ENCODE data around the gene KIF16B.
"Not testable (repeated sequence)": the region's sequence is repeated elsewhere in the genome, so short reads cannot be mapped to it uniquely, and the experiment has no call there.

KIF16B gene

GRCh38 chr20:16611817-16612216, 38.6 kb upstream of the KIF16B start:
- WGBS (ENCODE audit: insufficient coverage, insufficient read length) = no CpG with 5 or more reads among the region's 6 CpGs
- Histone ChIP-seq H3K27ac (ENCODE audit: low read length) (no peak overlapping the region), H3K36me3 (ENCODE audit: control insufficient read depth, insufficient read depth, low read length) (no peaks in the 10 kb centered on the region), H3K27me3 (ENCODE audit: control insufficient read depth, insufficient read depth, low read length) (no peaks in the 10 kb centered on the region), H3K4me1 (ENCODE audit: control insufficient read depth, insufficient read depth, low read length) (no peaks in the 10 kb centered on the region), H3K4me3 (ENCODE audit: low read length) (no peak overlapping the region), H3K9me3 (ENCODE audit: control insufficient read depth, insufficient read depth, low read length) (no peaks in the 10 kb centered on the region)
- DNase-seq (ENCODE audit: low read depth, low spot score) = no peak

- no CpG with 5 or more reads among the region's 9 CpGs for WGBS (ENCODE audit: insufficient coverage, insufficient read length)
- no peak for DNase-seq (ENCODE audit: low read depth, low spot score)
- Histone ChIP-seq H3K9me3 (ENCODE audit: control insufficient read depth, insufficient read depth, low read length) (no peaks in the 10 kb centered on the region), H3K36me3 (ENCODE audit: control insufficient read depth, insufficient read depth, low read length) (no peaks in the 10 kb centered on the region), H3K4me1 (ENCODE audit: control insufficient read depth, insufficient read depth, low read length) (no peaks in the 10 kb centered on the region), H3K27me3 (ENCODE audit: control insufficient read depth, insufficient read depth, low read length) (no peaks in the 10 kb centered on the region), H3K27ac (ENCODE audit: low read length) (no peak overlapping the region), H3K4me3 (ENCODE audit: low read length) (no peak overlapping the region)
These were observed 35.8 kb upstream of the KIF16B start for GRCh38 chr20:16609066-16609465.

GRCh38 chr20:16608277-16608650, 35.0 kb upstream of the KIF16B start:
- Histone ChIP-seq H3K4me1 (ENCODE audit: control insufficient read depth, insufficient read depth, low read length) (no peaks in the 10 kb centered on the region), H3K4me3 (ENCODE audit: low read length) (no peak overlapping the region), H3K27me3 (ENCODE audit: control insufficient read depth, insufficient read depth, low read length) (no peaks in the 10 kb centered on the region), H3K9me3 (ENCODE audit: control insufficient read depth, insufficient read depth, low read length) (no peaks in the 10 kb centered on the region), H3K27ac (ENCODE audit: low read length) (no peak overlapping the region), H3K36me3 (ENCODE audit: control insufficient read depth, insufficient read depth, low read length) (no peaks in the 10 kb centered on the region)
- DNase-seq (ENCODE audit: low read depth, low spot score) = no peak
- no CpG with 5 or more reads among the region's 2 CpGs for WGBS (ENCODE audit: insufficient coverage, insufficient read length)

GRCh38 chr20:16607364-16608276, 34.4 kb upstream of the KIF16B start:
- DNase-seq (ENCODE audit: low read depth, low spot score) = no peak
- Histone ChIP-seq H3K36me3 (ENCODE audit: control insufficient read depth, insufficient read depth, low read length) (no peaks in the 10 kb centered on the region), H3K4me3 (ENCODE audit: low read length) (no peak overlapping the region), H3K9me3 (ENCODE audit: control insufficient read depth, insufficient read depth, low read length) (no peaks in the 10 kb centered on the region), H3K4me1 (ENCODE audit: control insufficient read depth, insufficient read depth, low read length) (no peaks in the 10 kb centered on the region), H3K27me3 (ENCODE audit: control insufficient read depth, insufficient read depth, low read length) (no peaks in the 10 kb centered on the region), H3K27ac (ENCODE audit: low read length) (no peak overlapping the region)
- WGBS (ENCODE audit: insufficient coverage, insufficient read length) = no CpG with 5 or more reads among the region's 12 CpGs

GRCh38 chr20:16606468-16607070, 33.3 kb upstream of the KIF16B start:
- H3K27ac ChIP-seq (ENCODE audit: low read length) = no peak overlapping the region
- no peaks in the 10 kb centered on the region for H3K27me3 ChIP-seq (ENCODE audit: control insufficient read depth, insufficient read depth, low read length)
- no peaks in the 10 kb centered on the region for H3K9me3 ChIP-seq (ENCODE audit: control insufficient read depth, insufficient read depth, low read length)
- no peaks in the 10 kb centered on the region for H3K36me3 ChIP-seq (ENCODE audit: control insufficient read depth, insufficient read depth, low read length)
- WGBS (ENCODE audit: insufficient coverage, insufficient read length) = no CpG with 5 or more reads among the region's 3 CpGs
- DNase-seq (ENCODE audit: low read depth, low spot score) = no peak
- no peaks in the 10 kb centered on the region for H3K4me1 ChIP-seq (ENCODE audit: control insufficient read depth, insufficient read depth, low read length)
- no peak overlapping the region for H3K4me3 ChIP-seq (ENCODE audit: low read length)

GRCh38 chr20:16601047-16601446, 27.8 kb upstream of the KIF16B start:
- no peaks in the 10 kb centered on the region for H3K36me3 ChIP-seq (ENCODE audit: control insufficient read depth, insufficient read depth, low read length)
- no peak for DNase-seq (ENCODE audit: low read depth, low spot score)
- no CpG with 5 or more reads among the region's 2 CpGs for WGBS (ENCODE audit: insufficient coverage, insufficient read length)
- H3K27me3 ChIP-seq (ENCODE audit: control insufficient read depth, insufficient read depth, low read length) = no peaks in the 10 kb centered on the region
- H3K4me1 ChIP-seq (ENCODE audit: control insufficient read depth, insufficient read depth, low read length) = no peaks in the 10 kb centered on the region
- H3K4me3 ChIP-seq (ENCODE audit: low read length) = no peak overlapping the region
- no peak overlapping the region for H3K27ac ChIP-seq (ENCODE audit: low read length)
- H3K9me3 ChIP-seq (ENCODE audit: control insufficient read depth, insufficient read depth, low read length) = no peaks in the 10 kb centered on the region

GRCh38 chr20:16599257-16599656, 26.0 kb upstream of the KIF16B start:
- no peaks in the 10 kb centered on the region for H3K27me3 ChIP-seq (ENCODE audit: control insufficient read depth, insufficient read depth, low read length)
- no CpG with 5 or more reads among the region's 3 CpGs for WGBS (ENCODE audit: insufficient coverage, insufficient read length)
- H3K27ac ChIP-seq (ENCODE audit: low read length) = no peak overlapping the region
- H3K9me3 ChIP-seq (ENCODE audit: control insufficient read depth, insufficient read depth, low read length) = no peaks in the 10 kb centered on the region
- H3K4me1 ChIP-seq (ENCODE audit: control insufficient read depth, insufficient read depth, low read length) = no peaks in the 10 kb centered on the region
- no peaks in the 10 kb centered on the region for H3K36me3 ChIP-seq (ENCODE audit: control insufficient read depth, insufficient read depth, low read length)
- H3K4me3 ChIP-seq (ENCODE audit: low read length) = no peak overlapping the region
- no peak for DNase-seq (ENCODE audit: low read depth, low spot score)

GRCh38 chr20:16596991-16597390, 23.7 kb upstream of the KIF16B start:
- Histone ChIP-seq H3K4me1 (ENCODE audit: control insufficient read depth, insufficient read depth, low read length) (no peaks in the 10 kb centered on the region), H3K36me3 (ENCODE audit: control insufficient read depth, insufficient read depth, low read length) (no peaks in the 10 kb centered on the region), H3K27ac (ENCODE audit: low read length) (no peak overlapping the region), H3K9me3 (ENCODE audit: control insufficient read depth, insufficient read depth, low read length) (no peaks in the 10 kb centered on the region), H3K4me3 (ENCODE audit: low read length) (no peak overlapping the region), H3K27me3 (ENCODE audit: control insufficient read depth, insufficient read depth, low read length) (no peaks in the 10 kb centered on the region)
- WGBS (ENCODE audit: insufficient coverage, insufficient read length) = no CpG with 5 or more reads among the region's 5 CpGs
- no peak for DNase-seq (ENCODE audit: low read depth, low spot score)

- not testable (repeated sequence) for H3K4me3 ChIP-seq (ENCODE audit: low read length); DNase-seq (ENCODE audit: low read depth, low spot score); H3K4me1 ChIP-seq (ENCODE audit: control insufficient read depth, insufficient read depth, low read length); H3K9me3 ChIP-seq (ENCODE audit: control insufficient read depth, insufficient read depth, low read length); H3K27me3 ChIP-seq (ENCODE audit: control insufficient read depth, insufficient read depth, low read length); H3K36me3 ChIP-seq (ENCODE audit: control insufficient read depth, insufficient read depth, low read length); H3K27ac ChIP-seq (ENCODE audit: low read length)
- no CpG with 5 or more reads among the region's 3 CpGs for WGBS (ENCODE audit: insufficient coverage, insufficient read length)
These were observed 23.2 kb upstream of the KIF16B start for GRCh38 chr20:16596404-16596803.

- Histone ChIP-seq H3K9me3 (ENCODE audit: control insufficient read depth, insufficient read depth, low read length) (no peaks in the 10 kb centered on the region), H3K36me3 (ENCODE audit: control insufficient read depth, insufficient read depth, low read length) (no peaks in the 10 kb centered on the region), H3K27me3 (ENCODE audit: control insufficient read depth, insufficient read depth, low read length) (no peaks in the 10 kb centered on the region), H3K4me3 (ENCODE audit: low read length) (no peak overlapping the region), H3K27ac (ENCODE audit: low read length) (no peak overlapping the region), H3K4me1 (ENCODE audit: control insufficient read depth, insufficient read depth, low read length) (no peaks in the 10 kb centered on the region)
- DNase-seq (ENCODE audit: low read depth, low spot score) = no peak
- no CpG with 5 or more reads among the region's 1 CpG for WGBS (ENCODE audit: insufficient coverage, insufficient read length)
These were observed 22.1 kb upstream of the KIF16B start for GRCh38 chr20:16595376-16595775.
